HG02852 (cell line): ENCODE data around the gene CNGA4.
"Not testable (repeated sequence)": the region's sequence is repeated elsewhere in the genome, so short reads cannot be mapped to it uniquely, and the experiment has no call there.

ENCODE experiments used
- ATAC-seq: cut with Tn5 transposase; IDR thresholded peaks from one replicate; pipeline ENCODE4 v1.9.1; 2021; ENCODE audit warnings: mild to moderate bottlenecking, moderate library complexity; ENCODE audit not compliant: unreplicated experiment

The CNGA4 gene

DNA sequence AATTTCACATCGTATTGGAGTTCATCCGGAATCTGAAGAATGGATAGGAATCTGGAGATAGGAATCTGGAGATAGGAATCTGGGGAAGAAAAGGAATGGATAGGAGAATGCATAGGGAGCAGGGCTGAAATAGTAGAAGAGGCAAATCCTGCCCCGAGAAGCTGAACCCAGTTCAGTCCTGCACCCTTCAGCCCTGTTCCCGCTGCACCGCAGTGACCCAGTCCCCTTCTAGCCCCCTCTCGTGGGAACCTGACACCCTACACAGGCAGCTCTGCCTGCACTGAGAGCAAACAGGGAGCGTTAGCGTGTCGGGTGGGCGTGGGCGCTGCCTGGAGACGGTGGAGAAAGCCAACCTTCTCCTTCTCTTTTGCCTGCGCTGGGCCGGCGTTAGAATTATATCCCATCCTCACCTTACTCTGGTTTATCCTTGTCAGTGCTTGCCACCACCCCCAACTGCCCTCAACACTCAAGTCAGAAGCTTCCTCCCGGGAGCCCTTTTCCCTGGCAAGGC is 19.7 kb downstream of the CNGA4 start:
- ATAC-seq = no peak

GRCh38 chr11:6260207-6260726 is 21.4 kb downstream of the CNGA4 start:
- no peak for ATAC-seq

GRCh38 chr11:6263662-6264061 is 24.8 kb downstream of the CNGA4 start:
- no peak for ATAC-seq

- no peak for ATAC-seq
Measured at GRCh38 chr11:6268820-6269219, 29.9 kb downstream of the CNGA4 start.

GRCh38 chr11:6269994-6270393 is 31.1 kb downstream of the CNGA4 start:
- ATAC-seq = no peak

DNA sequence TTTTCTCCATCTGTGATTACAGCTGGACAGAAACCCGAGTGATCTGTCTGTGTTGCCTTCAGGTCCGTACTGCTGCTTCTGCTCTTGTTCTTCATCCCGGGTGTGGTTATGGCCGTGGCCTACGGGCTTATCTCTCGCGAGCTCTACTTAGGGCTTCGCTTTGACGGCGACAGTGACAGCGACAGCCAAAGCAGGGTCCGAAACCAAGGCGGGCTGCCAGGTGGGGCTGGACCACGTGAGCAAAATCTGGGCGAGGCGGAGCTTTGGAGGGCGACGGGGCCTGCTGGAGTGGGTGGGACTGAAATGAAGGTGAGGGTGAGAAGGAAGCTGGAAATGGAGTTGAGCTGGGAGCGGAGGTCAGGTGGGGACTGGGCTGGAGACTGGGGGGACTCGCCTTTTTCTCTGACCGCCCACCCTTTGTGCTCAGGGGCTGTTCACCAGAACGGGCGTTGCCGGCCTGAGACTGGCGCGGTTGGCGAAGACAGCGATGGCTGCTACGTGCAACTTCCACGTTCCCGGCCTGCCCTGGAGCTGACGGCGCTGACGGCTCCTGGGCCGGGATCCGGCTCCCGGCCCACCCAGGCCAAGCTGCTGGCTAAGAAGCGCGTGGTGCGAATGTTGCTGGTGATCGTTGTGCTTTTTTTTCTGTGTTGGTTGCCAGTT is 31.8 kb downstream of the CNGA4 start:
- no peak for ATAC-seq

GRCh38 chr11:6271598-6271997 is 32.7 kb downstream of the CNGA4 start:
- ATAC-seq = no peak

DNA sequence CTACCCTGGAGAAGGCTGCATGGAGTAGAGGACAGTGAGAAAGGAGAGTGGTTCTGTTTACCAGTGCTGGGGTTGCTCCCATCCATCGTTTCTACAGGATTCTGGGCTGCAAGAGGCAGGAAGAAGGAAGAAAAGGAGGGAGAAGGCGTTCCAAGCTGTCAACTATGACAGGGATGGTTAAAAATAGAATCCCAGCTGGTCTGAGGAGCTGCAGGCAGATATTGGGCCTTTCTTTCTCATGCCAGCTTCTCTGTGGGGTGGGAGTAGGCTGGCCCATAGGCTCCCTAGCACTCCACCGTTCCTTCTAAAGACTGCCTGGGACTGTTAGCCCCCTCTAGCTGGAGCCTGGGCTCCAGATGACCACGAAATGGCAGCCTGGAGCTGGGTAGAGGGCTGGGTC is 34.3 kb downstream of the CNGA4 start:
- no peak for ATAC-seq

- not testable (repeated sequence) for ATAC-seq
Measured at GRCh38 chr11:6280809-6281208, 41.9 kb downstream of the CNGA4 start.

DNA sequence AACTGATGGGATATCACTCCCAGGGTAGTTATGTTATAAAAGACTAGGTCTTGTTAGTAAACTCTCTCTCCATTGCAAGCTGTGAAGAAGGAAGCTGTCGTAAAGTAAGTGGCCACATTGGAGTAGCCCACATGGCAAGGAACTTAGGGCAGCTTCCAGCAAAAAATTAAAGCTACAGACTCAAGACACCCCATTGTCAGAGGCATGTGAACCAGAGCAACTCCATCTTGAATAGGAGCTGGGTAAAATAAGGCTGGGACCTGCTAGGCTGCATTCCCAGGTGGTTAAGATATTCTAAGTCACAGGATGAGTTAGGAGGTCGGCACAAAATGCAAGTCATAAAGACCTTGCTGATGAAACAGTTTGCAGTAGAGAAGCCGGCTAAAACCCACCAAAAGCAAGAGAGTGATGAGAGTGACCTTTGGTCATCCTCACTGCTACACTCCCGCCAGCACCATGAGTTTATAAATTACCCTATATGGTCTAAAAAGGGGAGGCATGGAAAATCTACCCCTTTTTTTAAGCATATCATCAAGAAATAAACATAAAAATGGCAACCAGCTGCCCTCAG is 44.6 kb downstream of the CNGA4 start:
- no peak for ATAC-seq

- ATAC-seq = no peak
Measured at GRCh38 chr11:6284250-6284649, 45.4 kb downstream of the CNGA4 start.

- ATAC-seq = no peak
Measured at GRCh38 chr11:6285019-6285418, 46.1 kb downstream of the CNGA4 start.
